DOHH2 (cell line): ENCODE data around the gene UMODL1.

Experiments
- EZH2phosphoT487 ChIP-seq: fragments of 200-600 bp; sonication (generic); IDR thresholded peaks from 2 replicates; pipeline ENCODE4 v1.6.1; 2017; ENCODE audit warnings: borderline replicate concordance, mild to moderate bottlenecking, antibody characterized with exemption, low read length, moderate library complexity, mixed read lengths
- TF ChIP-seq, protein P1 (sequence below): fragments of 200-600 bp; sonication (generic); IDR thresholded peaks from one replicate; pipeline ENCODE4 v1.5.1; 2014; ENCODE audit warnings: antibody characterized with exemption, mild to moderate bottlenecking, low read depth, low read length; ENCODE audit not compliant: poor library complexity, severe bottlenecking

DNA sequence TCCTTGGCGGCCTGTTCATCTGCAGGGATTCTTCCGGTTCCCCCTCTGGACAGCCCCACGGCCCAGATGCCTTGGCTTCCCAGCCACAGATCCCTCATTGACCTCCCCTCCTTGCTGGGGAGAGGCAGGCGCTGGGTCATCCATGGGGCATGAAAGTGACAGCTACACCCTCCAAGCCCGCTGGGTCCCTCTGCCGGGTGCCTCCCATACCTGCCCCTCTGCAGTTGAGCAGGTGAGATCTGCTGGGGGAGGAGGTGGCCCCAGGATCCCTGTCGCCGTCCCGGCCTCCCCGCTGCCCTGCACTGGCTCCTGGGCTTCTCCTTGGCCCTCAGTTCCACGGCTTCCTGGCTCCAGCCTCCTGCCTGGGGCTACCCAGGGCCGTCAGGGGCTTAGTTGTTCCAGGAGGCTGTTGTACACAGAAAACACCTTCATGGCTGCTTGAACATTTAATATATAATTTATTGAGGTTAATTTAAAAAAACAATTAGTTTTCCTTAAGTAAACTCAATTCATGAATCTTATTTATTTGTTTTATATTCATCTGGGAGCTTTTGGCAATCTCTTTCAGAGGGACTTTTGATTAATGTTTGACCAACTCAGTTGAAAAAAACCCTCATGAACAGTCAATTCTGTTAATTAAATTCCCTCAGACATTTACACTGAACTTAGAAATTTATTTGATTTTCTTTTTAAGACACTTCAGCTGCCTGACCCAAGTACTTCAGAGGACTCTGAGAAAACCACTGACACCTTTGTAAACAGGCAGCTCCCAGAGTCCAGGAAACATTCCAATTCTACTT lies 80.2 kb downstream of the UMODL1 start:
- no peak for TF ChIP-seq EZH2phosphoT487
- TF ChIP-seq, protein P1, sequence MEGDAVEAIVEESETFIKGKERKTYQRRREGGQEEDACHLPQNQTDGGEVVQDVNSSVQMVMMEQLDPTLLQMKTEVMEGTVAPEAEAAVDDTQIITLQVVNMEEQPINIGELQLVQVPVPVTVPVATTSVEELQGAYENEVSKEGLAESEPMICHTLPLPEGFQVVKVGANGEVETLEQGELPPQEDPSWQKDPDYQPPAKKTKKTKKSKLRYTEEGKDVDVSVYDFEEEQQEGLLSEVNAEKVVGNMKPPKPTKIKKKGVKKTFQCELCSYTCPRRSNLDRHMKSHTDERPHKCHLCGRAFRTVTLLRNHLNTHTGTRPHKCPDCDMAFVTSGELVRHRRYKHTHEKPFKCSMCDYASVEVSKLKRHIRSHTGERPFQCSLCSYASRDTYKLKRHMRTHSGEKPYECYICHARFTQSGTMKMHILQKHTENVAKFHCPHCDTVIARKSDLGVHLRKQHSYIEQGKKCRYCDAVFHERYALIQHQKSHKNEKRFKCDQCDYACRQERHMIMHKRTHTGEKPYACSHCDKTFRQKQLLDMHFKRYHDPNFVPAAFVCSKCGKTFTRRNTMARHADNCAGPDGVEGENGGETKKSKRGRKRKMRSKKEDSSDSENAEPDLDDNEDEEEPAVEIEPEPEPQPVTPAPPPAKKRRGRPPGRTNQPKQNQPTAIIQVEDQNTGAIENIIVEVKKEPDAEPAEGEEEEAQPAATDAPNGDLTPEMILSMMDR = no peak
